HG03565 (cell line): ENCODE results near the gene BTBD7.

Source experiments
- ATAC-seq: cut with Tn5 transposase; IDR thresholded peaks from one replicate; pipeline ENCODE4 v1.9.1; 2021; ENCODE audit warnings: mild to moderate bottlenecking, moderate library complexity; ENCODE audit not compliant: unreplicated experiment

Gene BTBD7

DNA sequence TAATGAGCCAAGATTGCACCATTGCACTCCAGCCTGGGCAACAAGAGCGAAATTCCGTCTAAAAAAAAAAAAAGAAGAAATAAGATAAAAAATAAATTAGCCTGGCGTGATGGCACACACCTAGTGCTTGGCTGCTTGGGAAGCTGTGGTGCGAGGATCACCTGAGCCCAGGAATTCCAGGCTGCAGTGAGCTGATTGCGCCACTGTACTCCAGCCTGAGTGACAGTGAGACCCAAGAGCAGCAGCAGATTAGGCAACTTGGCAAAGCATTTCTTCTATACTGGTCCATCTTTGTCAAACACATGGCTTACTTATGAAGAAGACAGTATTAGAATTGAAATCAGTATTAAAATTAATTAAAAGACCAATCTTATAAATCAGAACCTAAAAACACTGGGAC lies 132.3 kb downstream of the BTBD7 start:
- ATAC-seq: no peak

DNA sequence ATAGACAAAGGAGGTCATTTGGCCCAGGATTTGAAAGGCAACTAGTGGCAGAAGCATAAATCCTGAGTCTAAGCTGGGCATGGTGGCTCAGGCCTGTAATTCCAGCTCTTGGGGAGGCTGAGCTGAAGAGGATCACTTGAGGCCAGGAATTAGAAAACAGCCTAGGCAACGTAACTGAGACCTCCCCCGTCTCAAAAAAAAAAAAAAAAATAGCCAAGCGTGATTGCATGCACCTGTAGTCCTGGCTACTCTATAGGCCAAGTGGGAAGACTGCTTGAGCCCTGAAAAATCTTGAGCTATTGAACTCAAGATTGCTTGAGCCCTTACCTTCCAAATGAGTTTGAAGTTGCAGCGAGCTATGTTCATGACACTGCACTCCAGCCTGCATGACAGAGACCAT lies 133.8 kb downstream of the BTBD7 start:
- ATAC-seq: no peak

DNA sequence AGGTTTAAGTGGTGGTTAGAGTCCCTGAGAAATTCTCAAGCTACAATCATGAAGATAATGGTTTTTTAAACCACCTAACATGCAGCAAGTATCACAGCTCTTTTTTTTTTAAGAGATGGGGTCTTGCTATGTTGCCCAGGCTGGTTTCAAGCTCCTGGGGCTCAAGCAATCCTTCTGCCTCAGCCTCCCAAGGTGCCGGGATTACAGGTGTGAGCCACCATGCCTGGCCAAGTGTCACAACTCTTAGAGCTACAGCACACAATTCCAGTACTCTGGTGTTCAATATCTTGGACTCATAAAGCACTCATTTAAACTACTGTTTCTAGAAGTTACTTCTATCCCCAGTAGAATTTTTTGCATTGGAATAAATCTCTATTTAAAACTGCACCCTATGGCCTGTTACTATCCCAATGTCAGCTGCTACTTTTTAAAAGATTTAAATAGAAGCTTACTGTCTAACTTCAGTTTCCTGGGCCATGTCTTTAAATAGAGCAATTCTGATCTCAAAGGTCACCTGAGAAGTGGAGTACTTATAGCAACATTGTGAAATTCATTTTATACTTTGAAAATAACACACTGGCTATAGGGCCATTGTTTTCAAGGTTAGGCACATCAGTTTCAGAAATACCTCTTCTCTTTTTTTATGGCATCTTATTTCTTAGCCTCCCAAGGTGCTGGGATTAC lies 137.4 kb downstream of the BTBD7 start:
- ATAC-seq: no peak
